ENCODE measurements around the gene STX3.

- TF ChIP-seq SP4 (CRISPR knock-in tag; IDR thresholded peaks at IDR 0.05) (no peak), ZNF264 (CRISPR knock-in tag; IDR thresholded peaks at IDR 0.05) (no peak), TFE3 (CRISPR knock-in tag; IDR thresholded peaks at IDR 0.05) (no peak), BRCA1 (CRISPR knock-in tag; IDR thresholded peaks at IDR 0.05) (no peak)
Observed at GRCh38 chr11:59804061-59804460, 48.9 kb downstream of the STX3 start.
